HG02571 (cell line): Measurements from ENCODE around the gene ETFRF1.

Experiments
- ATAC-seq: cut with Tn5 transposase; IDR thresholded peaks from one replicate; pipeline ENCODE4 v1.9.1; 2021; ENCODE audit warnings: mild to moderate bottlenecking, moderate library complexity; ENCODE audit not compliant: unreplicated experiment

ETFRF1 gene

GRCh38 chr12:25195056-25195971 lies at the start of gene ETFRF1, which contains the start of gene DNAI7:
Gene ETFRF1, plus strand, starts transcription at chr12:25195237. Its CDS starts 8,720 bp downstream, at chr12:25203957.
Gene DNAI7, minus strand, starts transcription at chr12:25195160. Its CDS starts 82 bp downstream, at chr12:25195078.
- ATAC-seq = peak; percentile 92

GRCh38 chr12:25146686-25147085 lies 48.4 kb upstream of the ETFRF1 start:
- ATAC-seq = no peak

GRCh38 chr12:25151476-25151875 lies 43.6 kb upstream of the ETFRF1 start:
- no peak for ATAC-seq

GRCh38 chr12:25152055-25152454 lies 43.0 kb upstream of the ETFRF1 start:
- no peak for ATAC-seq

- peak; percentile 55 for ATAC-seq
These were observed 39.9 kb upstream of the ETFRF1 start for GRCh38 chr12:25155022-25155576.

- ATAC-seq = no peak
These were observed 39.0 kb upstream of the ETFRF1 start for GRCh38 chr12:25156061-25156460.

GRCh38 chr12:25162866-25163265 lies 32.2 kb upstream of the ETFRF1 start:
- no peak for ATAC-seq

GRCh38 chr12:25182765-25183164 lies 12.3 kb upstream of the ETFRF1 start:
- ATAC-seq = no peak

GRCh38 chr12:25184132-25184531 lies 10.9 kb upstream of the ETFRF1 start:
- no peak for ATAC-seq

GRCh38 chr12:25186038-25186787 lies 8.8 kb upstream of the ETFRF1 start:
- no peak for ATAC-seq

- peak; percentile 68 for ATAC-seq
These were observed 8.1 kb upstream of the ETFRF1 start for GRCh38 chr12:25186788-25187402.

GRCh38 chr12:25187781-25188180 lies 7.3 kb upstream of the ETFRF1 start:
- ATAC-seq = no peak

GRCh38 chr12:25189656-25190055 lies 5.4 kb upstream of the ETFRF1 start:
- no peak for ATAC-seq

GRCh38 chr12:25190793-25191192 lies 4.2 kb upstream of the ETFRF1 start:
- no peak for ATAC-seq

- no peak for ATAC-seq
These were observed 823 bp upstream of the ETFRF1 start for GRCh38 chr12:25194214-25194613.

GRCh38 chr12:25194722-25195055 lies 348 bp upstream of the ETFRF1 start:
- ATAC-seq = no peak

GRCh38 chr12:25197608-25198007 lies 2.6 kb downstream of the ETFRF1 start:
- ATAC-seq = no peak

GRCh38 chr12:25200703-25201102 lies 5.7 kb downstream of the ETFRF1 start:
- ATAC-seq = no peak

- ATAC-seq = no peak
These were observed 7.1 kb downstream of the ETFRF1 start for GRCh38 chr12:25202137-25202536.

- ATAC-seq = no peak
These were observed 12.4 kb downstream of the ETFRF1 start for GRCh38 chr12:25207411-25207810.

GRCh38 chr12:25207846-25208245 lies 12.8 kb downstream of the ETFRF1 start:
- ATAC-seq = no peak
